ENCODE data around the gene MUC5B.

The MUC5B gene

DNA sequence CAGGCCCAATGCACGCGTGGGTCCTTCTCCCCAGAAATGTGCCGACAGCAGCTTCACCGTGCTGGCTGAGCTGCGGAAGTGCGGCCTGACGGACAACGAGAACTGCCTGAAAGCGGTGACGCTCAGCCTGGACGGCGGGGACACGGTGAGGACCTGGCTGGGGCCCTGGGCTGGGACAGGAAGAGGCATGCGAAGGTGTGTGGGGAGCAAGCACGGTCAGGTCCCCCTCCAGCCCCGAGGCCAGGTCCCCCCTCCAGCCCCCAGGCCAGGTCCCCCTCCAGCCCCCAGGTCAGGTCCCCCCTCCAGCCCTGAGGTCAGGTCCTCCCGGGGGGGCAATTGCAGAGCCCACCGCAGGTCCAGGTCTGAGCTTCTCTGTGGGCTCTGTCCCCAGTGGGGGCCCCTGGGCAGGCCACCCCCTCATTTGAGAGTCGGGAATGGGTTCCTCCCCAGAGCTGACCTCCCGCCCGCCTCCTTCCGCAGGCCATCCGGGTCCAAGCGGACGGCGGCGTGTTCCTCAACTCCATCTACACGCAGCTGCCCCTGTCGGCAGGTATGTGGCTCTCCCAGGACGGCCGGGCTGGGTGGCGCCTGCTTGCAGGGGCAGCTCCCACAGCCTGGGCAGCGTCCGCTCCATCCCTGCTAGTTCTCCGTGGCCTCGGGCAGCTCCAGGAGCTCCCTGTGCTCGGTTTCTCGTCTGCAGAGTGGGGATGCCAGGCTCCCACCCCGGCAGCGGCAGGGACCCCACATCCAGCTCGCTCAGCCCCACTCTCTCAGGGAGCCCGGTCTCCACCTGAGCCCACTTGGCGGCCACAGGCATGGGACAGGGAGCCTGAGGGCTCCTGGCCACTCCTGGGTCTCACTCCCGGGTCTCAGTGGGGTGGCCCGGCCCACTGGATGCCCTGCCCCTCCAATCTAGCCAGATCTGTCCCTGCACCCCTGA is 7.9 kb downstream of the MUC5B start:
- no peak for TF ChIP-seq CTCF (IDR thresholded peaks at IDR 0.05; ENCODE audit: insufficient read depth, low read length, poor library complexity, severe bottlenecking)
- no peaks in the 10 kb centered on the region; the same call in 1 of the 2 replicates for H3K27me3 ChIP-seq (replicated peaks; ENCODE audit: control insufficient read depth, insufficient read depth, low read length)
- no peak overlapping the region for H3K4me3 ChIP-seq (replicated peaks; ENCODE audit: low read depth, low read length)
- no peaks in the 10 kb centered on the region for H3K36me3 ChIP-seq (ENCODE audit: control insufficient read depth, insufficient read depth, low read length)
- DNase-seq (ENCODE audit: extremely low read depth, insufficient read length): no peak

GRCh38 chr11:1231396-1232020 is 8.6 kb downstream of the MUC5B start:
- H3K4me3 ChIP-seq (replicated peaks; ENCODE audit: low read depth, low read length): no peak overlapping the region
- no peak for DNase-seq (ENCODE audit: extremely low read depth, insufficient read length)
- H3K36me3 ChIP-seq (ENCODE audit: control insufficient read depth, insufficient read depth, low read length): no peaks in the 10 kb centered on the region

DNA sequence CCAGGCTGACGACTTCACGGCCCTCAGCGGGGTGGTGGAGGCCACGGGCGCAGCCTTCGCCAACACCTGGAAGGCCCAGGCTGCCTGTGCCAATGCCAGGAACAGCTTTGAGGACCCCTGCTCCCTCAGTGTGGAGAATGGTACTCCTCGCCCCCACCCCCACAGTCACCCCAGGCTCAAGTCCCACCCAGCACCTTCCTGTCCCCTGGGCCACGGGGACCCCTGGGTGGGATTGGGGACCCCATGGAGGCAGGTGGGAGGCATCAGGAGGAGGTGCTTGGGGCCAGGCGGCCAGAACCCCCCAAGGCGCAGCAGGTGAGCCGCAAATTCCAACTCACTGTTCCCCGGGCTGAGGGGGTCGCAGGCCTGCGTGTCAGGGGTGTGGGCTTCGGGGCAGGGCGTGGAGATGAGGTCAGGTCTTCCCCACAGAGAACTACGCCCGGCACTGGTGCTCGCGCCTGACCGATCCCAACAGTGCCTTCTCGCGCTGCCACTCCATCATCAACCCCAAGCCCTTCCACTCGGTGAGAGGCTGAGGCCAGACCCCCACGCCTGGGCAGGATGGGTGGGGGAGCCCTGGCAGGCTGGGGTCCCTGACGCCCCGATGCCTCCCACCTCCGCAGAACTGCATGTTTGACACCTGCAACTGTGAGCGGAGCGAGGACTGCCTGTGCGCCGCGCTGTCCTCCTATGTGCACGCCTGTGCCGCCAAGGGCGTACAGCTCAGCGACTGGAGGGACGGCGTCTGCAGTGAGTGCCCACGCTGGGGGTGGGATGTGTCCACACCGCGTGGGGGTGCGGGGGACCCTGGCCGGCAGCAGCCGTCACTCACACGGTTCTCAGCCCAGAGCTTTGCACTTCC is 9.4 kb downstream of the MUC5B start:
- no peak for TF ChIP-seq CTCF (IDR thresholded peaks at IDR 0.05; ENCODE audit: insufficient read depth, low read length, poor library complexity, severe bottlenecking)
- no peak for DNase-seq (ENCODE audit: extremely low read depth, insufficient read length)
- no peak overlapping the region for H3K4me3 ChIP-seq (replicated peaks; ENCODE audit: low read depth, low read length)

More at GRCh38 chr11:1231396-1232020, 8.6 kb downstream of the MUC5B start:
- H3K27me3 ChIP-seq (replicated peaks; ENCODE audit: control insufficient read depth, insufficient read depth, low read length): no peaks in the 10 kb centered on the region; the same call in 1 of the 2 replicates
- no peak for TF ChIP-seq CTCF (IDR thresholded peaks at IDR 0.05; ENCODE audit: insufficient read depth, low read length, poor library complexity, severe bottlenecking)

DNA sequence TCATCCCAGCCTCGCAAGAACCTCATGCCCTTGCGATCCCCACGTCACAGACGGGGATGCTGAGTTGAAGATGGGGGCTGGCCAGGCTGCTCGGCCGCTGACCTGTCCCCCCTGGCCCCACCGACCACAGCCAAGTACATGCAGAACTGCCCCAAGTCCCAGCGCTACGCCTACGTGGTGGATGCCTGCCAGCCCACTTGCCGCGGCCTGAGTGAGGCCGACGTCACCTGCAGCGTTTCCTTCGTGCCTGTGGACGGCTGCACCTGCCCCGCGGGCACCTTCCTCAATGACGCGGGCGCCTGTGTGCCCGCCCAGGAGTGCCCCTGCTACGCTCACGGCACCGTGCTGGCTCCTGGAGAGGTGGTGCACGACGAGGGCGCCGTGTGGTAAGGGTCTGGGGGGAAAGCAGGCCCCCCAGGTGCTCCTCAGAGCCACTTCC is 10.0 kb downstream of the MUC5B start:
- H3K27me3 ChIP-seq (replicated peaks; ENCODE audit: control insufficient read depth, insufficient read depth, low read length): no peaks in the 10 kb centered on the region; the same call in 1 of the 2 replicates
- no peak overlapping the region for H3K4me3 ChIP-seq (replicated peaks; ENCODE audit: low read depth, low read length)
- H3K36me3 ChIP-seq (ENCODE audit: control insufficient read depth, insufficient read depth, low read length): no peaks in the 10 kb centered on the region
- DNase-seq (ENCODE audit: extremely low read depth, insufficient read length): no peak
- no peak for TF ChIP-seq CTCF (IDR thresholded peaks at IDR 0.05; ENCODE audit: insufficient read depth, low read length, poor library complexity, severe bottlenecking)

More for the DNA sequence above, 9.4 kb downstream of the MUC5B start:
- H3K27me3 ChIP-seq (replicated peaks; ENCODE audit: control insufficient read depth, insufficient read depth, low read length): no peaks in the 10 kb centered on the region; the same call in 1 of the 2 replicates
- H3K36me3 ChIP-seq (ENCODE audit: control insufficient read depth, insufficient read depth, low read length): no peaks in the 10 kb centered on the region

- no peak for DNase-seq (ENCODE audit: extremely low read depth, insufficient read length)
- H3K27me3 ChIP-seq (replicated peaks; ENCODE audit: control insufficient read depth, insufficient read depth, low read length): no peaks in the 10 kb centered on the region; the same call in 1 of the 2 replicates
- no peak overlapping the region for H3K4me3 ChIP-seq (replicated peaks; ENCODE audit: low read depth, low read length)
- no peak for TF ChIP-seq CTCF (IDR thresholded peaks at IDR 0.05; ENCODE audit: insufficient read depth, low read length, poor library complexity, severe bottlenecking)
- no peaks in the 10 kb centered on the region for H3K36me3 ChIP-seq (ENCODE audit: control insufficient read depth, insufficient read depth, low read length)
Measured at GRCh38 chr11:1233351-1234053, 10.6 kb downstream of the MUC5B start.

All from GM06990 (cell line).